ENCODE measurements around the gene GNPDA1.

Gene GNPDA1

GRCh38 chr5:142023836-142024235 lies 11.0 kb upstream of the GNPDA1 start:
- DNase-seq (ENCODE audit: low spot score), result no peak

DNA sequence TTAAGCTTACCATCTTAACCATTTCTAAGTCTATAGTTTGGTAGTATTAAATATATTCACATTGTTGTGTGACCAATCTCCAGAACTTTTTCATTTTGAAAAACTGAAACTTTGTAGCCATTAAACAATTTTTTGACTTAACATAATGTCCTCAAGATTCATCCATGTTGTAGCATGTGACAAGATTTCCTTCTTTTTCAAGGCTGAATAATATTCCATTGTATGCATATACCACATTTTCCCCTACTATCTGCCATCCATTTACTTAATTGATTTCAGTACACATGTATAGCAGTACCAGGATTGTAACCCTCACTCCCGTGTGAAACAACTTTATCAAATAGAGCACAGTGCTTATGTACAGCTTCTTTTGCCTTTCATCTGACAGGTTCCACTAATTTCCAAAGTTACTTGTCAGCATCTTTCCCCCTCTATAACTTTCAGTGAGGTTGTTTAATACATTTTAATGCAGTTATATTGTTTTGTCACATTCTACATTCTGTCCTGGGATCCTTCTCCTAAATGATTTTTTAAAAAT lies 7.4 kb upstream of the GNPDA1 start:
- no peak for DNase-seq (ENCODE audit: low spot score)

GRCh38 chr5:142017832-142018427 lies 5.1 kb upstream of the GNPDA1 start:
- no peak for DNase-seq (ENCODE audit: low spot score)

- DNase-seq (ENCODE audit: low spot score), result no peak
These were observed 3.7 kb upstream of the GNPDA1 start for GRCh38 chr5:142016556-142016955.

GRCh38 chr5:142015781-142016533 lies 3.1 kb upstream of the GNPDA1 start:
- no peak for DNase-seq (ENCODE audit: low spot score)

DNA sequence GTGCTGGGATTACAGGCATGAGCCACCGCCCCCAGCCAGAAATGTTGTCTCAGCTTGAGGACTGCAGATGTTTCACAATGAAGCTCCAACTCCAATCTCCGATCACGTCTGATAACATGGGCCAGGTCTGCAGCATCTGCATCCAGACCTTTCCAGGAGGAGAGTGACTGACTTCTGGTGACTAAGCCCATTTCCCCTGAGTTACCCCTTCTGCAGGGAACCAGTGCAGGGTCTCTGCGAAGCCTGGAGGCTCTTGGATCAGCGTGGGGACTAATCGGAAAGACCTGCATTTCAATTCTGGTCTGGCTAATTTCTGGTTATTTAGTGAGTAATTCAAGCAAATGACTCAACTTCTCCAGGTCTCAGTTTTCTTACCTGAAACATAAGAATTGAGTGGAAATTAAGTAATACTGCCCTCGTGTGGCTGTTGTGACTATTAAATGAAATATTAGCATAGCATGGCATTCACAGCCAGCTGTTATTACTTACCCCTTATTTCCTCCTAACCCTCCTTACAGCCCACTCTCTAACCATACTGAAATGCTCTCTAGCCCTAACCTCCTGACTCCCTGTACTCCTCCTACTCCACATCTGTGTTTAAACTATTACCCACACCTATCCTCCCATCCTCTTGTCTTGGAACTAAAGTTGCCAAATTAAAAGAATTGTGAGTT lies 2.2 kb upstream of the GNPDA1 start:
- DNase-seq (ENCODE audit: low spot score), result peak; percentile 48

- peak; percentile 75 for DNase-seq (ENCODE audit: low spot score)
These were observed 1.1 kb upstream of the GNPDA1 start for GRCh38 chr5:142013734-142014521.

DNA sequence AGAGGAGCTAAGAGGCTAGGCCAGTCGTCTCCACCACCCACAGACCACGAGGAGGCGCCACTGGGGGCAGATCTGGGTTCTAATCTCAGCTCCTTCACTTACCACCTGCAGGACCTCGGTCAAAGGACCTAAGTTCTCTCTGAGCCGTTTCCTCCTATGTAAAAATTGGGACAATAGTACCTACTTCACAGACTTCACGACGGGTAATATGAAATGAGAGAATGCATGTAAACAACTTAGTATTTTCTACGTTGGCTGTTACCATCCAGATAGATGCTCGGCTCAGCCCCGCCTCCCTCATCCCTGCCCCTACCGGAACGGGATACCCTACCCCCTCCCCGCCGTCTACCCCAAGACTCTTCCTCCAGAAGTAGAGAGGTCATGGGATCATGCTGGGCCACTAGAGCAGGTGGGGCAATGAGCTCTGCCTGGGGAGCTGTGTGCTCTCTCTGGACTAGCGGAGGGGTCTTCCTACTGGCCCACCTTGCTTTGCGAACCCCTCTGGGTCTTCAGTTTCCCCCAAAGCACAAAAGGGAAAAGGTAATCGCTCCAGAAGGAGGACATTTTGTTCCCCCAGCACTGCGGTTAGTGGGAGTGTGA lies 541 bp downstream of the GNPDA1 start:
- DNase-seq (ENCODE audit: low spot score), result peak; percentile 48

DNA sequence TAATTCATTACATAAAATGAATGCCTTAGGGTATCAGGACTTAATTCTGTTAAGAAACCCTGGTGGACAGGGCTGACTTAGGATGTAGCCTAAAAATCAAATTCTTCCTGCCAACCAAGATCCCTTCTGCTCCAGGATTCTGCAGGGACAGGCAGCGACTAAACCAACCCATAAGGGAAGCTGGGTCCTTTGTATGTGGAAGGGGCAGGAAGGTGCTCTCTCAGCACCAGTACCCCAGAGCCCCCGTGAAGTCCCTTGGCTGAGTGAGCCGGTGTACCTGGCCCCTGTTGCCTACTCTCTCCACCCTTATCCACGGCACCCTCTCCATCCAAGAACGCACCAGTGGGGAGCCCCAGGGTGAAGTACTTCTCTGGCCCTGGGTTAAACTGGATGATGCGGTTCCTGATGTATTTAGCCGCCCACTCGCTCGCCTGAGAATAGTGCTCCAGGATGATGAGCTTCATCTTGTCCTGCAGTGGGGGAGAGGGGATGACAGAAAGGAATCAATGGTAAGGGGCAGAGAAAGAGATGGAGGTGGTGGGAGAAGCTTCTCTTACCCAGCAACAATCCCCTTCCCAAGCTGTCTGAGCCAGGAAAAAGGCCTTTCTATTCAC lies 1.1 kb downstream of the GNPDA1 start:
- no peak for DNase-seq (ENCODE audit: low spot score)

GRCh38 chr5:142009886-142010285 lies 2.9 kb downstream of the GNPDA1 start:
- DNase-seq (ENCODE audit: low spot score), result no peak

GRCh38 chr5:142008813-142009212 lies 4.0 kb downstream of the GNPDA1 start:
- no peak for DNase-seq (ENCODE audit: low spot score)

DNA sequence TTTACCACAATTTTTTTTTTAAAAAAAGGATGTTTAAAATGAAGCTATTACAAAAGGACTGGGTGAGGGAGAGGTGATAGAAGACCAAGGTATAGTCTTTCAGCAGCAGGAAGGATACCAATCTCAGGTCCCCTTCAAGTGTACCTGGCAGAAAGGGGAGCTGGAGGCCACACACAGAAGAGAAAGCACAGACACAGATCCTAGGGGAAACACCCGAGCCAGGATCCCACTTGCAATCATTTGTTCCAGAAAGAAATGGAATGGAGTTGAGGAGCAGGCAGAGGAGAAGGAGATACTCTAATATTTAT lies 5.6 kb downstream of the GNPDA1 start:
- DNase-seq (ENCODE audit: low spot score), result no peak

GRCh38 chr5:142006363-142007236 lies 6.2 kb downstream of the GNPDA1 start:
- DNase-seq (ENCODE audit: low spot score), result no peak

DNA sequence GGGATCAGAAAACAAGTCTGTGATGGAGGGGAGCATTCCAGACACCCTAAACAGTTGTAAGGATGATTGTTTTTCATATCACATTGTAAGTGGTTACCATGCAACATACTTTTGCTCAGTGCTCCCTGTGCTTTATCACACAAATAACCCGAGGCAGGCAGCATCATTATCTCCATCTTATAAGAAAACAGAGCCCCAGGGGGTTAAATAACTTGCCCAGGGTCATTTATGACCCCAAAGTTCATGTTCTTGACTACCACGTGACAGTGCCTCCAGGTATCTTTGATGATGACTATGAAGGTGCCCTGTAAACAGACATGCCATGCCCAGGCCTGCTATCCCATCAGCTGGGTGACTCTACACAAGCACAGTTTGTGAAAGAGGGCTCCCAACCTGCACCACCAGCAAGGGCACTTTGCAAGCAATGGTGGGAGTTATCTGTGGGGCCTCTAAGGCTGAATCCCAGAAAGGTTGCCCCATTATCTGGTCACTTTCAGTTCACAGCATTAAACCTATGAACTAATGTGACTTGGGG lies 9.5 kb downstream of the GNPDA1 start:
- DNase-seq (ENCODE audit: low spot score), result no peak

DNA sequence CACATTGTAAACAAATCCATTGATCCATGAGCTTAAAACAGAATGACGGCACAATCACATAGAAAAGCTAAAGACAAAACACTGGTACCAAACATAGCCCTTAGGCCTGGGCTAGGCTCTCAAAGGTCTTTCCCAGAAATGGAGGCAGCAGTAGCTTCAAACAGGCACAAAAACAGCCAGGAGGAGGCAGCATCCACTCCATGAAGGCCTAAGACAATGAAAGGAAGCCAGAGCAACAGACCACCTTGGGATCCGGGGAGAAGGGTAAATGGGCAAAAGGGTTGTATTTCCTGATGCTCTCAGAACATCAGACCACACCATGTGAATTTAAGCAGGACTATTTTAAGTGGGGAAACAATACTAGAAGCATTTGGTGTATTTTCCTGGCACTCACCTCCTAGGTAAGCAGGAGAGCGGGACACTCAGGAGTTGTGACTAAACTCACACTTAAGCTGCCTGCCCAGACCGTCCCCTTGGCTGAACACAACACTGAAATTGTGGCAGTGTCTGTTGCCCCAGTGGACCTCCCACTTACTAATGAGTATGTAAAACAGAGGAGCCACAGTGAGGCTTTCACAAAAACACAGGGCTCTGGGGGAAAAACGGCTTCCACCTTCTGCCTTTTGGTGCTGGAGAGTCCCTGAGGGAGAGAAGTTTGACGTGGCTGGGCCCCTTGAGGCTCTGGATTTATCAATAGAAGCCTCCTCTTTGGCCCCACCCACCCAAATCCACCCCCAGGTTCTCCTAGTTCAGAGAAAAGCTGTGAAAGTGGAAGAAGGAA lies 11.9 kb downstream of the GNPDA1 start:
- DNase-seq (ENCODE audit: low spot score), result no peak

- DNase-seq (ENCODE audit: low spot score), result no peak
These were observed 12.7 kb downstream of the GNPDA1 start for GRCh38 chr5:142000173-142000572.

- no peak for DNase-seq (ENCODE audit: low spot score)
These were observed 15.4 kb downstream of the GNPDA1 start for GRCh38 chr5:141997358-141997960.

DNA sequence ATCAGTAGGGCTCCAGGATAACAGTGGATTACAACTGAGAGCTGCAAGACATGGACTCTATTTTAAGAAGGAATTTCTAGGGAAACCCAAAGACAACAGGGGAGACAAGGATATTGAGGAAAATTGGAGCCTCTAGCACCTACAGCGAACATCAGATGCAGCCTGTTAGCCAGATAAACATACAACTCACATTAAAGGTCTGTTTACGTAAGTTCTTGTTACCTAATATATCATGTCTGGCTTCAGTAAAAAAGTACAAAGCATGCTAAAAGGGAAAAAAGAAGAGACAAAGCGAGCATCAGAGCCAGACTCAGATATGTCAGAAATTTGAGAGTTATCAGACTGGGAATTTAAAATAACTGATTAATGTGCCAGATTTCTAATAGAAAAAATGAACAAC lies 17.2 kb downstream of the GNPDA1 start:
- no peak for DNase-seq (ENCODE audit: low spot score)

- DNase-seq (ENCODE audit: low spot score), result no peak
These were observed 18.2 kb downstream of the GNPDA1 start for GRCh38 chr5:141994511-141995136.
